ENCODE data around the gene SKI.

DNA sequence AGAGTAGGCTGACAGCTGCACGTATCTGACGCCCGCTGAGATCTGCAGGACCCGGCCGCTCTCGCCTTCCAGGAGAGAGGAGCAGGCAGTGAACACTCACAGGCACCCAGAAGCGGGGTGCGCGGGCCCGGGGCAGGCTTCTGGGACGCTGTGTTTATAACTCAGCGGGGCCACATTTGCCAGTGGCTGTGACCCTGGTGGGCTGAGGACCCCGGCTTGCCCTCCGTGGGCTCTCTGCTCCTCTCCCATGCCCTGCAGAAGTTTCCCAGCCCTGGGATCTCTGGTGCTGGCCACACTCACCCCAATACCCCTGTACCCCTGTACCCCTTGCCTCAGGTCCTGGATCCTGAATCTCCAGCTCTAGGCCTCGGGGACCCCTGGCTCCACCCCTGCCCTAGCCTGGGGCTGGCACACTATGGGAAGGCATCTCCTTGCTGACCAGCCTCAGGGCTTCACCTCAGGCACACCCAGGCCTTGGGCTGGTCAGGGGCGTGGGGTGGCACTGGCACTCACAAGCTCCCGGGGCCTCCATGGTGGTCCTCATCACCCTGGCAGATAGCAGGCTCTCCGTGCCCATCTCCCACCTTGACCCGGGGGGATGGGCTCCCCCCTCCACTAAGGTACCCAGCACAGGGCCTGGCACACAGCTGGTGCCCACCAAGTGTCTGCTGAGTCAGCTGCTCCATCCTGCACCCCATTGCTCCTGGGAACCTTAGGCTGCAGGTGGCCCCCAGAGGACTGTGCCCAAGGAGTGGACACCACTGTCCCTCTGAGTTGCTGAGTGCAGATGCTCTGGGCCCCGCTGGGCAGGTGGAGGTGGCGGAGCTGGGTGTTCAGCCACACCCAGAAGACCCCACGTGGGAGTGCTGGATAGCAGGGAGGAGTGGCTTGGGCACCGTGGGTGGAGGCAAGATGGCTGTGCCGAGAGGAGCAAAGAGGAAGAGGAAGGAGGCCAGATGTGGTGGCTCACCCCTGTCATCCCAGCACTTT lies 130.8 kb downstream of the SKI start:
- TF ChIP-seq CTBP1 (IDR thresholded peaks at IDR 0.05; ENCODE audit: borderline replicate concordance), result no peak
- no peak for TF ChIP-seq NFRKB (IDR thresholded peaks at IDR 0.05)
- TF ChIP-seq BHLHE40 (IDR thresholded peaks at IDR 0.05; ENCODE audit: borderline replicate concordance), result no peak
- no peak for TF ChIP-seq HDGF (IDR thresholded peaks at IDR 0.05; ENCODE audit: borderline replicate concordance)
- no peak for TF ChIP-seq L3MBTL2 (conservative IDR thresholded peaks at IDR 0.05)
- TF ChIP-seq SP1 (IDR thresholded peaks at IDR 0.05), result no peak
- TF ChIP-seq SUZ12 (IDR thresholded peaks at IDR 0.05), result no peak
- TF ChIP-seq ARNT (IDR thresholded peaks at IDR 0.05), result no peak
- no peak for TF ChIP-seq ZNF384 (IDR thresholded peaks at IDR 0.05)
- no peak for TF ChIP-seq FOXA1 (IDR thresholded peaks at IDR 0.05)
- no peak for TF ChIP-seq FOXM1 (IDR thresholded peaks at IDR 0.05; ENCODE audit: borderline replicate concordance)
